PC-3 (cell line): ENCODE measurements around the gene C11orf97. TPM values are rescaled to one million over a fixed set of nuclear protein-coding genes. Genes with fewer than 3 reads are reported as not detected.

Experiments
- ATAC-seq: fragments of 200-7000 bp; cut with Tn5 transposase; 2 replicates; pipeline ENCODE4 v1.9.1; 2020; ENCODE audit warnings: mild to moderate bottlenecking, moderate library complexity
- BruUV-seq: library from RNA; stranded (reverse); fragments of 400-500 nt; replicated peaks from 2 replicates; lab custom pipeline; 2021; lab: Mats Ljungman, UMichigan
- CTCF ChIA-PET: fragments of 300-600 bp; sonication (Branson Sonifier 250); formaldehyde crosslinking; loops from one replicate; lab custom pipeline; 2022; ENCODE audit warnings: antibody characterized with exemption; lab: Charles Lee
- POLR2A ChIA-PET: fragments of 300-600 bp; sonication (Branson Sonifier 250); formaldehyde crosslinking; loops from one replicate; lab custom pipeline; 2022; ENCODE audit warnings: antibody characterized with exemption; ENCODE audit not compliant: unreplicated experiment; lab: Charles Lee
- DNase-seq: peaks from one replicate; pipeline ENCODE4 v3.0.0-alpha.2; 2015
- H2AFZ ChIP-seq: fragments of 300-600 bp; sonication (generic); 2 replicates; pipeline ENCODE4 v1.6.0; 2016; ENCODE audit warnings: antibody characterized with exemption, low read length
- H3F3A ChIP-seq: fragments of 300-600 bp; sonication (generic); one replicate; pipeline ENCODE4 v1.6.0; 2017; ENCODE audit warnings: antibody characterized with exemption, low read length, control low read depth, mild to moderate bottlenecking; ENCODE audit not compliant: unreplicated experiment
- H3K27ac ChIP-seq: fragments of 300-600 bp; sonication (generic); 2 replicates; pipeline ENCODE4 v1.5.1; 2016; ENCODE audit warnings: mild to moderate bottlenecking, low read length
- H3K27me3 ChIP-seq: fragments of 300-600 bp; sonication (generic); 2 replicates; pipeline ENCODE4 v1.6.1; 2016; ENCODE audit warnings: low read length, mixed read lengths
- H3K36me3 ChIP-seq: fragments of 300-600 bp; sonication (generic); 2 replicates; pipeline ENCODE4 v1.6.1; 2016; ENCODE audit warnings: low read depth, mixed run types, low read length, mixed read lengths
- H3K4me1 ChIP-seq: fragments of 300-600 bp; sonication (generic); 2 replicates; pipeline ENCODE4 v1.5.1; 2016; ENCODE audit warnings: low read length; ENCODE audit not compliant: insufficient read depth
- H3K4me2 ChIP-seq: fragments of 300-600 bp; sonication (generic); 2 replicates; pipeline ENCODE4 v1.6.0; 2016; ENCODE audit warnings: low read length
- H3K4me3 ChIP-seq: fragments of 300-600 bp; sonication (generic); 2 replicates; pipeline ENCODE4 v1.5.1; 2016; ENCODE audit warnings: mild to moderate bottlenecking, low read length, mixed read lengths
- H3K79me2 ChIP-seq: fragments of 300-600 bp; sonication (generic); 2 replicates; pipeline ENCODE4 v1.6.1; 2017; ENCODE audit warnings: low read length, mixed read lengths
- H3K9ac ChIP-seq: fragments of 300-600 bp; sonication (generic); 2 replicates; pipeline ENCODE4 v1.6.0; 2016; ENCODE audit warnings: mild to moderate bottlenecking, low read length
- H3K9me2 ChIP-seq: fragments of 300-600 bp; sonication (generic); replicated peaks from 2 replicates; pipeline ENCODE4 v1.6.1; 2016; ENCODE audit warnings: mixed run types, low read length, mixed read lengths
- H3K9me3 ChIP-seq: fragments of 300-600 bp; sonication (generic); 2 replicates; pipeline ENCODE4 v1.6.1; 2016; ENCODE audit warnings: low read length, mixed read lengths
- H4K20me1 ChIP-seq: fragments of 300-600 bp; sonication (generic); 2 replicates; pipeline ENCODE4 v1.6.1; 2016; ENCODE audit warnings: low read length, mixed read lengths
- CTCF ChIP-seq: fragments of 300-600 bp; sonication (generic); conservative IDR thresholded peaks from 2 replicates; pipeline ENCODE4 v1.5.1; 2017; ENCODE audit warnings: antibody characterized with exemption, low read depth, mild to moderate bottlenecking, low read length
- EZH2 ChIP-seq: fragments of 300-600 bp; sonication (generic); IDR thresholded peaks from one replicate; pipeline ENCODE4 v1.6.1; 2017; ENCODE audit warnings: antibody characterized with exemption, mild to moderate bottlenecking, low read length; ENCODE audit not compliant: unreplicated experiment
- EZH2phosphoT487 ChIP-seq: fragments of 300-600 bp; sonication (generic); IDR thresholded peaks from 2 replicates; pipeline ENCODE4 v1.6.1; 2018; ENCODE audit warnings: mild to moderate bottlenecking, antibody characterized with exemption, low read length, borderline replicate concordance
- intact Hi-C: fragments of 100-400 bp; cut with micrococcal nuclease; formaldehyde crosslinking; loops from 2 replicates; pipeline ENCODE4 v1.9.0; 2023
- total RNA-seq: library from RNA; depleted of rRNA; stranded (reverse); fragments of >200 nt; gene quantifications from 2 replicates; pipeline ENCODE4 v1.2.3, GENCODE V29; 2014

Gene C11orf97
- total RNA-seq, 1 experiment from 2014 or later: not detected

GRCh38 chr11:94513091-94513490, 830 bp downstream of the C11orf97 start:
- ChIA-PET CTCF (interaction anchor here (0.6 kb wide), 2 partner anchors 29 to 868 kb away, joined by 3 to 4 read pairs; no protein-coding TSS in a partner anchor), POLR2A (interaction anchor here (1.0 kb wide), 1 partner anchor 385 kb away, joined by 4 read pairs; the partner anchor contains the start of gene PANX1)
- H3K79me2 ChIP-seq: no peaks in the 10 kb centered on the region
- H3K27me3 ChIP-seq: no peaks in the 10 kb centered on the region
- no peaks in the 10 kb centered on the region for H3K9me2 ChIP-seq
- no peaks in the 10 kb centered on the region for H4K20me1 ChIP-seq
- intact Hi-C loops: loop anchor here (1.0 kb wide), 1 partner anchor 19 kb away; no protein-coding TSS in a partner anchor
- H2AFZ ChIP-seq: peak overlapping the region; percentile 87; the same call in 1 of the 2 replicates
- peak overlapping the region; percentile 90 for H3K4me2 ChIP-seq
- BruUV-seq: no TSS peak
- no peak overlapping the region for H3K27ac ChIP-seq
- ATAC-seq (peak; percentile 37), DNase-seq (peak; percentile 75)
- peak overlapping the region; percentile 83 for H3K4me3 ChIP-seq
- no peaks in the 10 kb centered on the region for H3K36me3 ChIP-seq
- H3K9ac ChIP-seq: no peak overlapping the region
- peaks cover 16% of the 10 kb centered on the region for H3K4me1 ChIP-seq
- H3F3A ChIP-seq: no peaks in the 10 kb centered on the region
- TF ChIP-seq EZH2phosphoT487 (no peak), EZH2 (no peak), CTCF (no peak)
- no peaks in the 10 kb centered on the region for H3K9me3 ChIP-seq

GRCh38 chr11:94515398-94515797, 3.1 kb downstream of the C11orf97 start:
- no peak overlapping the region for H3K27ac ChIP-seq
- H3K4me1 ChIP-seq: peaks cover 16% of the 10 kb centered on the region
- no peak for DNase-seq
- no peaks in the 10 kb centered on the region for H3K27me3 ChIP-seq
- H3F3A ChIP-seq: no peaks in the 10 kb centered on the region
- H3K9ac ChIP-seq: no peak overlapping the region
- ChIA-PET POLR2A (no interaction called here), CTCF (no interaction called here)
- no TSS peak for BruUV-seq
- H3K9me3 ChIP-seq: no peaks in the 10 kb centered on the region
- H3K79me2 ChIP-seq: no peaks in the 10 kb centered on the region
- no peak for ATAC-seq
- TF ChIP-seq EZH2 (no peak), EZH2phosphoT487 (no peak)
- no peaks in the 10 kb centered on the region for H4K20me1 ChIP-seq
- H3K4me2 ChIP-seq: no peak overlapping the region
- no peak overlapping the region for H2AFZ ChIP-seq
- no peak overlapping the region for H3K4me3 ChIP-seq
- H3K9me2 ChIP-seq: no peaks in the 10 kb centered on the region
- intact Hi-C loops: no loop called here
- H3K36me3 ChIP-seq: no peaks in the 10 kb centered on the region

DNA sequence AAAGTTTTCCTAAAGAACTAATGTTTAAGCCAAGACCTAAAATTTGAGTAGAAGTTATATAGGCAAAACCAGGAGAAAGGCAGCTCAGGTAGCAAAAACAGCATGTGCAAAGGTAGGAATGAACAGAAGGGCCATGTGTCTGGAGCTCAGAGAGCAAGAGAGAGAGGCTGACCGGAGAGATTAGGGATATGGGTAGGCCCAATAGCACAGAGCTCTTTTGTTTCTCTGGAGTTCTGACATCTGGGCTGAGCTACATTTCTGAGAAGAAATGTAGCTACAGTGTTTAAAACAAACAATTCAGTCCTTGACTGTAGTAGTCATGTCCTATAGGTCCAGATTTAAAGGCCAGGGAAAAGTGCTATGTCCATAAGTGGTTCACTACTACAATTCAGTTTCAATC, 4.5 kb downstream of the C11orf97 start:
- ChIA-PET CTCF (interaction anchor here (0.7 kb wide), 1 partner anchor 596 kb away, joined by 3 read pairs; no protein-coding TSS in a partner anchor), POLR2A (interaction anchor here (0.5 kb wide), 1 partner anchor 37 kb away, joined by 3 read pairs; no protein-coding TSS in a partner anchor)
- Histone ChIP-seq H3F3A (no peaks in the 10 kb centered on the region), H3K4me2 (no peak overlapping the region), H3K27ac (no peak overlapping the region), H3K9me3 (no peaks in the 10 kb centered on the region), H4K20me1 (no peaks in the 10 kb centered on the region), H3K4me3 (no peak overlapping the region), H3K36me3 (no peaks in the 10 kb centered on the region), H3K27me3 (no peaks in the 10 kb centered on the region), H3K79me2 (no peaks in the 10 kb centered on the region), H3K9me2 (no peaks in the 10 kb centered on the region), H3K4me1 (peaks cover 15% of the 10 kb centered on the region), H3K9ac (no peak overlapping the region), H2AFZ (no peak overlapping the region)
- no TSS peak for BruUV-seq
- intact Hi-C loops: no loop called here
- ATAC-seq: no peak
- DNase-seq: no peak
- no peak for TF ChIP-seq EZH2
- no peak for TF ChIP-seq CTCF
- TF ChIP-seq EZH2phosphoT487: no peak
